Measurements from ENCODE around the gene C2orf76.

C2orf76 gene

GRCh38 chr2:119291588-119292167, 75.0 kb downstream of the C2orf76 start:
- Histone ChIP-seq H3K4me1 (ENCODE audit: insufficient read depth, low read length) (no peaks in the 10 kb centered on the region), H3K9ac (ENCODE audit: low read depth, low read length) (no peak overlapping the region), H4K20me1 (ENCODE audit: insufficient read depth, low read length) (no peaks in the 10 kb centered on the region), H3K27ac (ENCODE audit: low read length) (no peak overlapping the region), H3K27me3 (ENCODE audit: insufficient read depth, low read length, poor library complexity) (no peaks in the 10 kb centered on the region), H3K36me3 (ENCODE audit: insufficient read depth, low read length) (no peaks in the 10 kb centered on the region), H3K79me2 (ENCODE audit: insufficient read depth, low read length) (no peaks in the 10 kb centered on the region), H2AFZ (ENCODE audit: low read depth, low read length) (no peak overlapping the region), H3K4me3 (ENCODE audit: low read depth in 1 of 2, low read length in 2 of 2) (no peak overlapping the region), H3K9me3 (ENCODE audit: insufficient read depth, low read length, severe bottlenecking) (no peaks in the 10 kb centered on the region), H3K4me2 (ENCODE audit: insufficient read depth, low read length) (no peak overlapping the region)
- no peak for ATAC-seq (ENCODE audit: insufficient read depth, low read depth)
- TF ChIP-seq, protein P1, sequence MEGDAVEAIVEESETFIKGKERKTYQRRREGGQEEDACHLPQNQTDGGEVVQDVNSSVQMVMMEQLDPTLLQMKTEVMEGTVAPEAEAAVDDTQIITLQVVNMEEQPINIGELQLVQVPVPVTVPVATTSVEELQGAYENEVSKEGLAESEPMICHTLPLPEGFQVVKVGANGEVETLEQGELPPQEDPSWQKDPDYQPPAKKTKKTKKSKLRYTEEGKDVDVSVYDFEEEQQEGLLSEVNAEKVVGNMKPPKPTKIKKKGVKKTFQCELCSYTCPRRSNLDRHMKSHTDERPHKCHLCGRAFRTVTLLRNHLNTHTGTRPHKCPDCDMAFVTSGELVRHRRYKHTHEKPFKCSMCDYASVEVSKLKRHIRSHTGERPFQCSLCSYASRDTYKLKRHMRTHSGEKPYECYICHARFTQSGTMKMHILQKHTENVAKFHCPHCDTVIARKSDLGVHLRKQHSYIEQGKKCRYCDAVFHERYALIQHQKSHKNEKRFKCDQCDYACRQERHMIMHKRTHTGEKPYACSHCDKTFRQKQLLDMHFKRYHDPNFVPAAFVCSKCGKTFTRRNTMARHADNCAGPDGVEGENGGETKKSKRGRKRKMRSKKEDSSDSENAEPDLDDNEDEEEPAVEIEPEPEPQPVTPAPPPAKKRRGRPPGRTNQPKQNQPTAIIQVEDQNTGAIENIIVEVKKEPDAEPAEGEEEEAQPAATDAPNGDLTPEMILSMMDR (IDR thresholded peaks at IDR 0.05; ENCODE audit: borderline replicate concordance, extremely low read depth, low read length, poor library complexity, severe bottlenecking): no peak
- no peak for TF ChIP-seq EZH2 (IDR thresholded peaks at IDR 0.05; ENCODE audit: borderline replicate concordance, low read depth, low read length, severe bottlenecking)
- DNase-seq: no peak

GRCh38 chr2:119290859-119291587, 75.6 kb downstream of the C2orf76 start:
- H3K4me3 ChIP-seq (ENCODE audit: low read depth in 1 of 2, low read length in 2 of 2): no peak overlapping the region
- no peaks in the 10 kb centered on the region for H3K36me3 ChIP-seq (ENCODE audit: insufficient read depth, low read length)
- no peaks in the 10 kb centered on the region for H3K4me1 ChIP-seq (ENCODE audit: insufficient read depth, low read length)
- TF ChIP-seq, protein P1 (IDR thresholded peaks at IDR 0.05; ENCODE audit: borderline replicate concordance, extremely low read depth, low read length, poor library complexity, severe bottlenecking): peak; percentile 82
- TF ChIP-seq EZH2 (IDR thresholded peaks at IDR 0.05; ENCODE audit: borderline replicate concordance, low read depth, low read length, severe bottlenecking): no peak
- H2AFZ ChIP-seq (ENCODE audit: low read depth, low read length): no peak overlapping the region
- H3K9ac ChIP-seq (ENCODE audit: low read depth, low read length): no peak overlapping the region
- H4K20me1 ChIP-seq (ENCODE audit: insufficient read depth, low read length): no peaks in the 10 kb centered on the region
- H3K9me3 ChIP-seq (ENCODE audit: insufficient read depth, low read length, severe bottlenecking): no peaks in the 10 kb centered on the region
- H3K79me2 ChIP-seq (ENCODE audit: insufficient read depth, low read length): no peaks in the 10 kb centered on the region
- DNase-seq: peak; percentile 59
- no peak overlapping the region for H3K4me2 ChIP-seq (ENCODE audit: insufficient read depth, low read length)
- H3K27ac ChIP-seq (ENCODE audit: low read length): no peak overlapping the region
- no peaks in the 10 kb centered on the region for H3K27me3 ChIP-seq (ENCODE audit: insufficient read depth, low read length, poor library complexity)
- ATAC-seq (ENCODE audit: insufficient read depth, low read depth): peak; percentile 86

DNA sequence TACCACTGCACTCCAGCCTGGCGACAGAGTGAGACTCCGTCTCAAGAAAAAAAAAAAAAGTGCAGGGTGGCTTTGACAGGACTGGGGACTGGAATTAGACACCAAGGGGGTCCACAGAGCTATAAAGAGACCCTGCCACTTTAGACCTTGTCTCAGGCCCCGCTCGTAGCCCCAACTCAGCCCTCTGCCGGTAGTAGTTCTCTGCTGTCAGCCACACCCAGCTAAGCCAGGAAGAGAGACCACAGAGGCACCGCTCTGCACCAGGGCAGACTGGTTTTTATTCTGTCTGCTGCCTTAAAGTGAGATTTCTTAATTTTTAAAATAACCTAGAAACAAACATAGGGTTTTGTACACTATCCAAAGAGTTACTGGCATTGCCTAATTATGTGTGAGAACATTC, 77.0 kb downstream of the C2orf76 start:
- H3K36me3 ChIP-seq (ENCODE audit: insufficient read depth, low read length): no peaks in the 10 kb centered on the region
- no peak for ATAC-seq (ENCODE audit: insufficient read depth, low read depth)
- H3K4me3 ChIP-seq (ENCODE audit: low read depth in 1 of 2, low read length in 2 of 2): no peak overlapping the region
- H3K27ac ChIP-seq (ENCODE audit: low read length): no peak overlapping the region
- TF ChIP-seq EZH2 (IDR thresholded peaks at IDR 0.05; ENCODE audit: borderline replicate concordance, low read depth, low read length, severe bottlenecking): no peak
- TF ChIP-seq, protein P1 (IDR thresholded peaks at IDR 0.05; ENCODE audit: borderline replicate concordance, extremely low read depth, low read length, poor library complexity, severe bottlenecking): no peak
- no peak overlapping the region for H3K9ac ChIP-seq (ENCODE audit: low read depth, low read length)
- H3K4me2 ChIP-seq (ENCODE audit: insufficient read depth, low read length): no peak overlapping the region
- no peaks in the 10 kb centered on the region for H3K9me3 ChIP-seq (ENCODE audit: insufficient read depth, low read length, severe bottlenecking)
- no peak for DNase-seq
- no peaks in the 10 kb centered on the region for H3K79me2 ChIP-seq (ENCODE audit: insufficient read depth, low read length)
- H2AFZ ChIP-seq (ENCODE audit: low read depth, low read length): no peak overlapping the region
- no peaks in the 10 kb centered on the region for H4K20me1 ChIP-seq (ENCODE audit: insufficient read depth, low read length)
- no peaks in the 10 kb centered on the region for H3K27me3 ChIP-seq (ENCODE audit: insufficient read depth, low read length, poor library complexity)
- H3K4me1 ChIP-seq (ENCODE audit: insufficient read depth, low read length): no peaks in the 10 kb centered on the region
